ENCODE results near the gene SLC25A43. TPM values are rescaled to one million over a fixed set of nuclear protein-coding genes. Genes with fewer than 3 reads are reported as not detected.

Gene SLC25A43
- total RNA-seq, 2 donors from 2014 or later: 4.7 to 6.4 TPM

- Mint-ChIP-seq H3K4me3 (no peak overlapping the region), H3K27me3 (peaks cover 0 to 6% of the 10 kb centered on the region in 2 donors), H3K27ac (no peak overlapping the region), H3K36me3 (no peaks in the 10 kb centered on the region), H3K9me3 (no peaks in the 10 kb centered on the region), H3K4me1 (ENCODE audit: low read depth in 2 of 2) (peaks cover 0 to 3% of the 10 kb centered on the region in 2 donors)
- ATAC-seq (no peak), DNase-seq (ENCODE audit: low spot score) (no peak)
Observed at GRCh38 chrX:119389871-119390501, 9.2 kb upstream of the SLC25A43 start.

- Mint-ChIP-seq H3K36me3 (no peaks in the 10 kb centered on the region), H3K4me3 (no peak overlapping the region), H3K27ac (no peak overlapping the region), H3K4me1 (ENCODE audit: low read depth in 2 of 2) (peaks cover 0 to 3% of the 10 kb centered on the region in 2 donors), H3K9me3 (no peaks in the 10 kb centered on the region), H3K27me3 (peaks cover 0 to 6% of the 10 kb centered on the region in 2 donors)
- DNase-seq (ENCODE audit: low spot score): no peak
- no peak for ATAC-seq
Observed at GRCh38 chrX:119391279-119391678, 7.9 kb upstream of the SLC25A43 start.

GRCh38 chrX:119393144-119393543 is 6.0 kb upstream of the SLC25A43 start:
- Mint-ChIP-seq H3K36me3 (no peaks in the 10 kb centered on the region), H3K4me1 (ENCODE audit: low read depth in 2 of 2) (peaks cover under 1 to 3% of the 10 kb centered on the region in 2 donors), H3K9me3 (no peaks in the 10 kb centered on the region), H3K27me3 (peaks cover 0 to 6% of the 10 kb centered on the region in 2 donors), H3K27ac (no peak overlapping the region), H3K4me3 (no peak overlapping the region)
- ATAC-seq (no peak), DNase-seq (ENCODE audit: low spot score) (no peak)

- no peaks in the 10 kb centered on the region for H3K36me3 Mint-ChIP-seq
- peak overlapping the region; percentile 78 to 91 for H3K27ac Mint-ChIP-seq
- H3K9me3 Mint-ChIP-seq: no peaks in the 10 kb centered on the region
- DNase-seq (ENCODE audit: low spot score) (no peak), ATAC-seq (no peak)
- peak overlapping the region; percentile 89 for H3K4me3 Mint-ChIP-seq
- peaks cover 13% of the 10 kb centered on the region in 2 donors for H3K4me1 Mint-ChIP-seq (ENCODE audit: low read depth in 2 of 2)
- H3K27me3 Mint-ChIP-seq: peaks cover 0 to 4% of the 10 kb centered on the region in 2 donors
Observed at GRCh38 chrX:119398587-119398973, 556 bp upstream of the SLC25A43 start.

GRCh38 chrX:119399772-119400101 is 601 bp downstream of the SLC25A43 start:
- Mint-ChIP-seq H3K4me1 (ENCODE audit: low read depth in 2 of 2) (peaks cover 13% of the 10 kb centered on the region in 2 donors), H3K27ac (no peak overlapping the region), H3K27me3 (peaks cover 0 to 2% of the 10 kb centered on the region in 2 donors), H3K4me3 (peak overlapping the region; percentile 36), H3K36me3 (no peaks in the 10 kb centered on the region), H3K9me3 (no peaks in the 10 kb centered on the region)
- DNase-seq (ENCODE audit: low spot score) (no peak), ATAC-seq (no peak)

GRCh38 chrX:119401569-119401968 is 2.4 kb downstream of the SLC25A43 start:
- no peaks in the 10 kb centered on the region for H3K36me3 Mint-ChIP-seq
- H3K4me3 Mint-ChIP-seq: no peak overlapping the region
- H3K27me3 Mint-ChIP-seq: peaks cover 0 to 2% of the 10 kb centered on the region in 2 donors
- H3K27ac Mint-ChIP-seq: no peak overlapping the region
- no peak for ATAC-seq
- H3K4me1 Mint-ChIP-seq (ENCODE audit: low read depth in 2 of 2): peaks cover 13% of the 10 kb centered on the region in 2 donors
- no peak for DNase-seq (ENCODE audit: low spot score)
- no peaks in the 10 kb centered on the region for H3K9me3 Mint-ChIP-seq

- Mint-ChIP-seq H3K36me3 (no peaks in the 10 kb centered on the region), H3K9me3 (no peaks in the 10 kb centered on the region), H3K4me1 (ENCODE audit: low read depth in 2 of 2) (peaks cover 13% of the 10 kb centered on the region in 2 donors), H3K27me3 (peaks cover 0 to 2% of the 10 kb centered on the region in 2 donors), H3K4me3 (no peak overlapping the region), H3K27ac (no peak overlapping the region)
- no peak for ATAC-seq
- DNase-seq (ENCODE audit: low spot score): no peak
Observed at GRCh38 chrX:119402588-119402987, 3.5 kb downstream of the SLC25A43 start.

GRCh38 chrX:119406776-119407175 is 7.6 kb downstream of the SLC25A43 start:
- no peaks in the 10 kb centered on the region for H3K9me3 Mint-ChIP-seq
- no peak for ATAC-seq
- no peaks in the 10 kb centered on the region for H3K27me3 Mint-ChIP-seq
- peaks cover 5% of the 10 kb centered on the region for H3K36me3 Mint-ChIP-seq
- H3K4me3 Mint-ChIP-seq: no peak overlapping the region
- H3K4me1 Mint-ChIP-seq (ENCODE audit: low read depth in 2 of 2): peaks cover 0 to 4% of the 10 kb centered on the region in 2 donors
- no peak overlapping the region for H3K27ac Mint-ChIP-seq
- no peak for DNase-seq (ENCODE audit: low spot score)

- Mint-ChIP-seq H3K27ac (no peak overlapping the region), H3K27me3 (peaks cover 0 to 2% of the 10 kb centered on the region in 2 donors)
Observed at GRCh38 chrX:119407681-119408080, 8.5 kb downstream of the SLC25A43 start.

GRCh38 chrX:119410027-119410819 is 11.1 kb downstream of the SLC25A43 start:
- DNase-seq (ENCODE audit: low spot score) (no peak), ATAC-seq (no peak)
- no peak overlapping the region for H3K27ac Mint-ChIP-seq
- H3K27me3 Mint-ChIP-seq: peaks cover 0 to 2% of the 10 kb centered on the region in 2 donors
- no peak overlapping the region for H3K4me3 Mint-ChIP-seq
- H3K36me3 Mint-ChIP-seq: peaks cover 5% of the 10 kb centered on the region
- peaks cover 0 to 4% of the 10 kb centered on the region in 2 donors for H3K4me1 Mint-ChIP-seq (ENCODE audit: low read depth in 2 of 2)
- H3K9me3 Mint-ChIP-seq: no peaks in the 10 kb centered on the region

More at GRCh38 chrX:119407681-119408080, 8.5 kb downstream of the SLC25A43 start:
- peaks cover 5% of the 10 kb centered on the region for H3K36me3 Mint-ChIP-seq
- no peak for DNase-seq (ENCODE audit: low spot score)
- peaks cover 0 to 4% of the 10 kb centered on the region in 2 donors for H3K4me1 Mint-ChIP-seq (ENCODE audit: low read depth in 2 of 2)
- H3K4me3 Mint-ChIP-seq: no peak overlapping the region
- no peaks in the 10 kb centered on the region for H3K9me3 Mint-ChIP-seq
- ATAC-seq: no peak

GRCh38 chrX:119410854-119411253 is 11.7 kb downstream of the SLC25A43 start:
- H3K36me3 Mint-ChIP-seq: peaks cover 5% of the 10 kb centered on the region
- H3K4me3 Mint-ChIP-seq: no peak overlapping the region
- ATAC-seq (no peak), DNase-seq (ENCODE audit: low spot score) (no peak)
- H3K27ac Mint-ChIP-seq: no peak overlapping the region
- no peaks in the 10 kb centered on the region for H3K9me3 Mint-ChIP-seq
- H3K27me3 Mint-ChIP-seq: peaks cover 0 to 2% of the 10 kb centered on the region in 2 donors
- peaks cover 0 to 4% of the 10 kb centered on the region in 2 donors for H3K4me1 Mint-ChIP-seq (ENCODE audit: low read depth in 2 of 2)

GRCh38 chrX:119411959-119412358 is 12.8 kb downstream of the SLC25A43 start:
- no peak for DNase-seq (ENCODE audit: low spot score)
- ATAC-seq: no peak
- Mint-ChIP-seq H3K27ac (no peak overlapping the region), H3K4me3 (no peak overlapping the region), H3K27me3 (peaks cover 0 to 2% of the 10 kb centered on the region in 2 donors), H3K36me3 (peaks cover 5% of the 10 kb centered on the region), H3K9me3 (no peaks in the 10 kb centered on the region), H3K4me1 (ENCODE audit: low read depth in 2 of 2) (peaks cover 0 to 4% of the 10 kb centered on the region in 2 donors)

- H3K36me3 Mint-ChIP-seq: no peaks in the 10 kb centered on the region
- H3K27me3 Mint-ChIP-seq: peaks cover 0 to 5% of the 10 kb centered on the region in 2 donors
- no peaks in the 10 kb centered on the region for H3K4me1 Mint-ChIP-seq (ENCODE audit: low read depth in 2 of 2)
- no peaks in the 10 kb centered on the region for H3K9me3 Mint-ChIP-seq
- DNase-seq (ENCODE audit: low spot score) (no peak), ATAC-seq (no peak)
- no peak overlapping the region for H3K27ac Mint-ChIP-seq
- H3K4me3 Mint-ChIP-seq: no peak overlapping the region
Observed at GRCh38 chrX:119417376-119417775, 18.2 kb downstream of the SLC25A43 start.

GRCh38 chrX:119417842-119418241 is 18.7 kb downstream of the SLC25A43 start:
- H3K27me3 Mint-ChIP-seq: peaks cover 0 to 5% of the 10 kb centered on the region in 2 donors
- no peak for DNase-seq (ENCODE audit: low spot score)
- H3K9me3 Mint-ChIP-seq: no peaks in the 10 kb centered on the region
- ATAC-seq: no peak
- H3K4me3 Mint-ChIP-seq: no peak overlapping the region
- no peaks in the 10 kb centered on the region for H3K4me1 Mint-ChIP-seq (ENCODE audit: low read depth in 2 of 2)
- no peak overlapping the region for H3K27ac Mint-ChIP-seq
- H3K36me3 Mint-ChIP-seq: no peaks in the 10 kb centered on the region

All from natural killer cell treated with Interleukin-12 subunit alpha and Interleukin-12 subunit beta and Interleukin-15 and Interleukin-18, amount 100 ng/mL, for 72 hours (primary cell).